Stimulated activated CD8-positive, alpha-beta memory T cell treated with anti-CD3 and anti-CD28 coated beads, Interleukin-7, amount 100 ng/mL, for 4 hours (primary cell): ENCODE measurements around the gene KRT75.
"Not testable (repeated sequence)": the region's sequence is repeated elsewhere in the genome, so short reads cannot be mapped to it uniquely, and the experiment has no call there.

Experiments used
- DNase-seq, 2 donors: peaks; one replicate each; pipeline ENCODE4 v3.0.0-alpha.2; 2020; ENCODE audit warnings: low read depth in 2 of 2

The KRT75 gene

DNA sequence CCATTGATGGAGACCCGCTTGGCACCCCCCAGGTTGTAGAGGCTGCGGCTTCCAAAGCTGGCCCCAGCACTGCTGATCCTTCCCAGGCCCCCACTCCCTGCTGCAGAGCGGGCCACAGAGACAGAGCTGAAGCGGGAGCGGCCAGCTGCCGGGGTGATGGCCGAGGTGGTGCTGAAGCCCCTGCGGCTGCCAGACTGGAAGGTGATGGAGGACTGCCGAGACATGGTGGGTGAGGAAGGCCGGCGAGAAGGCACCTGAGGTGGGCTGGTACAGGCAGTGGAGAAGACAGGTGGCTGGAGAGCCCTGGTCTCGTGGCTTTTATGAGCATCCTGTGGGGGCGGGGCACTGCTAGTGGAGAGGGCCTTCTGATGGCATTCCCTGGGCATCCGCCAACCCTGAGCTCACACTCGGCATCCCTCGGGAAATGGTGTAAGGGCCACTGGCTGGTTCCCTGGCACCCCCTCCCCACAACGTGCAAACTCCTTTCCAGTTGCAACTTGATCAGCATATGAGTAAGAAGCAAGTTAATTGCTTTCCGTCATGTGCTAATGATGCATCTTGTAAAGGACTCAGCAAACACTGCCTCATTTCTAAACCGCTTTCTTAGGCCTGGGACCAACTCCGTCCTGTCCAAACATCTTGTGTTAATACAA, at the start of gene KRT75:
TSS of gene KRT75 (minus strand) at position 291 of the 653 bp plus-strand sequence. CDS start at position 224, 67 bp downstream.
- DNase-seq, result no peak

DNA sequence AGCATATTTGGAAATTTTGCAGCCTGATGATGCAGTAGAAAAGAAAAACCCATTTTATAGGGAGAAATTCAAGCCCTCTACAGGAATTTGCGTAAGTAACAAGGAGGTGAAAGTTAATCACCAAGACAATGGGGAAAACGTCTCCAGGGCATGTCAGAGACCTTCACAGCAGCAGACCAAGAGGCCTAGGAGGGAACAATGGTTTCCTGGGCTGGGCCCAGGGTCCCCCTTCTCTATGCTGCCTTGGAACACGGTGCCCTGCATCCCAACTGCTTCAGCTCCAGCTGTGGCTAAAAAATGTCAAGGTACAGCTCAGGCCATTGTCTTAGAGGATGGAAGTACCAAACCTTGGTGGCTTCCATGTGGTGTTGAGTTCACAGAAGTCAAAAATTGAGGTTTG, 45.9 kb upstream of the KRT75 start:
- DNase-seq, result no peak

DNA sequence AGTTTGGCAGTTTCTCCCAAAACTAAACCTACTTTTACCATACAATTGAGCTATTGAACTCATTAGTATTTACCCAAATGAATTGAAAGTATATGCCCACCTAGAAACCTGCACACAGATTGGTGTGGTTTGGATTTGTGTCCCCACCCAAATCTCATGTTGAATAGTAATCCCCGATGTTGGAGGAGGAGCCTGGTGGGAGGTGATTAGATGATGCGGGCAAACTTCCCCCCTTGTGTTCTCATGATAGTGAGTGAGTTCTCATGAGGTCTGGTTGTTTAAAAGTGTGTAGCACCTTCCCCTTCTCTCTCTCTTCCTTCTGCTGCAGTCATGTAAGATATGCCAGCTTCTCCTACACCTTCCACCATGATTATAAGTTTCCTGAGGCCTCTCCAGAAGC, 43.5 kb upstream of the KRT75 start:
- DNase-seq, result no peak

DNA sequence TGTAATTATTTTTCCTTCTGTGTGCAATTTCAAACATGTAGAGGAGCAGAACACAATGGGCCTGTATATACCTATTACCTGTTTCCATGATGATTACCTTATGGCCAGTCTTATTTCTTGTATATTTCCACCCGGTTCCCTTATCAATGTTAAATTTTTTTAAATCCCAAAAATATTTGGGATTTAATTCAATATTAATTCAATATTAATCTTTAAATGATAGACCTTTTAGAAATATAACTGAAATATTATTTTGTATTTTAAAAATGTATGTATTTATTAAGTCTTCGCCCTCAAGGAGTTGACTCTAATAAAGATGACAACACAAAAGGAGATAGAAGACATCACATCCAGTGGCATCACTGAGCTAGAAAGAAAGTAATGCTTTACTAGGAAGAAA, 40.0 kb upstream of the KRT75 start:
- no peak for DNase-seq

DNA sequence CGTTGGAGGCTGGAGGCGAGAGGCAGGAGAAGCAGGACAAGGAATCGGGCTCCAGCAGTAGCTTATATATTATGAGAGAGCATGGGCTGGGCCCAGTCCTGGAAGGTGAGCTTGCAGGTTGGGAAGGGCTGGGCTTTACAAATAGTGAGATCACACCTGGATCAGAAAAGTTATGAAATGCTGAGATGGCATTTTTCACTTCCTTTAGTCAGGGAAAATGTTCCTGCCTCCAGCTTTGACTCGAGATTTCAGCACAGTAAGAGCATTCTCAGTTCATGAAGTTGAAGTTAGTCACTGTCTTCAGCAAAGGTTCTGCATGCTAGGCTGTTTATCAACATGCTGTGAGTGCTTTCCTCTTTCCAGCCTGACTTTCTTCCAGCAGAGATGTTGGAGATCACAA, 39.6 kb upstream of the KRT75 start, which contains the start of gene KRT6C:
TSS of gene KRT6C (minus strand) at position 38 of the 400 bp plus-strand sequence. CDS start 68 bp downstream, outside the sequence.
- no peak for DNase-seq

GRCh38 chr12:52469853-52470252, 35.7 kb upstream of the KRT75 start:
- no peak for DNase-seq

GRCh38 chr12:52464897-52465296, 30.7 kb upstream of the KRT75 start:
- DNase-seq, result no peak

DNA sequence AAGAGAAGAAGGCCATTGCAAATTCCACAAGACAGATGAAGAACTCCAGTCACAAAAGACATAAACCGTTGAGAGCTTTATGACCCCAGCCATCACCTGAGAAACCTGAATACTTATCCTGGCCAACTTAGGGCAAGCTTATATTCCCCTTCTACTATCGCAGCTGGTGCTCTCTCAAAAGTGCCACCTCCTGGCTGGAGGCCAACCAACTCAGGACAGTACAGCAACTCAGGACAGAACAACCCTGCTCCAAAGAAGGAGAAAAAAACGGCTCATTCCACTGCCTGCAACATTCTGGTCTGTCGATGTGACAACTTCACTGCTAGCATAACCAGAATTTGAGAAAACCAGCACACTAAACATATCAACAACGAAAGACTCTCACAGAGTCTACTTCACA, 27.5 kb upstream of the KRT75 start:
- no peak for DNase-seq

DNA sequence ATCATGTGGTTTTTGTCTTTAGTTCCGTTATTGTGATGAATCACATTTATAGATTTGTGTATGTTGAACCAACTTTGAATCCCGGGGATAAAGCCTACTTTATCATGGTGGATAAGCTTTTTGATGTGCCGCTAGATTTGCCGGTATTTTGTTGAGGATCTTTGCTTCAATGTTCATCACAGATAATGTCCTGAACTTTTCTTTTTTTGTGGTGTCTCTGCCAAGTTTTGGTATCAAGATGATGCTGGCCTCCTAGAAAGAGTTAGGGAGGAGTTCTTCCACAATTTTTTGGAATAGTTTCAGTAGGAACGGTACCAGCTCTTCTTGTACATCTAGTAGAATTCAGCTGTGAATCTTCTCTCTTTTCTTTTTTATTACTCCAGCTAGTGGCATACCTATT, 24.7 kb upstream of the KRT75 start:
- DNase-seq, result no peak

GRCh38 chr12:52455821-52456220, 21.6 kb upstream of the KRT75 start:
- no peak for DNase-seq

DNA sequence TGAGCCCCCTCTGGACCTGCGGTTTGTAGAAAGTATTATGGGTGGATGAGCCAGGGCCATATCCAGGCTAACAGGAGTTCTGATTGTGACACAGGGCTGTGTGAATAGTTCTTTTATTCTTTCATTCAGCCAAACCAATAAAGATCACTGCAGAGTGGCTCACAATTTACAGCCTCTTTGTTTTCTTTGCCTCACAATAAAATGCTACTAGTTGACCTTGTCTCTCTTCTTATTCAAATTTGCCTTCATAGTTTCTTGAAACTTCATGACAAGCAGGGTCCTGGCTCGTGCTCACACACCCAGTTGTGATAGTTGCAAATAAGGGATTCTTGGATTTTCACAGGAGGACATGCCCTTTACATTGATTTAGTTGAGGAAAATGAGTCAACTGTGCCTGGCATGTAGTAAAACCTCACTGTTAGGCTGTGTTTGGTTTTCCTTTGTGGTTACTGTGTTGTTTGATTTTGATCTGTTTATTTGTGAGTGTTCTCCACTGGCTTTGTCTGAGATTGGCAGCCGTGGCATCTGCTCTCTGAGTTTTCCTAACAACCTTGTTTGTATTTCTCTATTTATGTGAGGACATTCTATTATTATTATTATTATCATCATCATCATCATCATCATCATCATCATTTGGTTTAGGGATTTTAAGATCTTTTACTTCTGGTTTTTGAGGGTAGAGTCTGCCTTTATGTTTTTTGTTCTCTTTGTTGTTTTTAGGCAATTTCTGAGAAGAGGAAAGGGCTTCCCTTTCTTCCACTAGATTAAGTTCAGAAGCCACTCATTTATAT, 20.4 kb upstream of the KRT75 start:
- no peak for DNase-seq

- no peak for DNase-seq
Observed at GRCh38 chr12:52452101-52452500, 17.9 kb upstream of the KRT75 start, which contains the start of gene KRT6B. TSS of gene KRT6B (minus strand) at chr12:52452146. CDS start at chr12:52452078, 68 bp downstream.

GRCh38 chr12:52448228-52448627, 14.1 kb upstream of the KRT75 start:
- DNase-seq, result no peak

GRCh38 chr12:52447196-52447595, 13.0 kb upstream of the KRT75 start:
- not testable (repeated sequence) for DNase-seq

- no peak for DNase-seq
Observed at GRCh38 chr12:52446367-52447045, 12.3 kb upstream of the KRT75 start.

DNA sequence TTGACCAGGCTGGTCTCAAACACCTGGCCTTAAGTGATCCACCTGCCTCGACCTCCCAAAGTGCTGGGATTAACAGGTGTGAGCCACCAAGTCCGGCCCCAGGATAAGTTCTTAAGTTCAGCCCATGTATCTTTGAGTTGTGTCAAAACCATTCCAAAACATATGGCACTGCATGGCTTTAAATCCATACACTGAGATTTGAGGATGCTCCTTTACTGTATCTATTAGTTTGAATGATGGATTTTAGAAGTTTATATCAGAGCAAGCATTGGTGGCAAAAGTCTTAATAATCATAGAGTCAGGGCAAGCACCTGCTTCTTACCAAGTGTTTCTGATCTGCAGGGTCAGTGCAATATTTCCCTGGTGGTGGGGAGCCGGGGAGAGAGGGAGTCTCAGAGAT, 11.7 kb upstream of the KRT75 start:
- no peak for DNase-seq

- no peak for DNase-seq
Observed at GRCh38 chr12:52444647-52445595, 10.8 kb upstream of the KRT75 start.

DNA sequence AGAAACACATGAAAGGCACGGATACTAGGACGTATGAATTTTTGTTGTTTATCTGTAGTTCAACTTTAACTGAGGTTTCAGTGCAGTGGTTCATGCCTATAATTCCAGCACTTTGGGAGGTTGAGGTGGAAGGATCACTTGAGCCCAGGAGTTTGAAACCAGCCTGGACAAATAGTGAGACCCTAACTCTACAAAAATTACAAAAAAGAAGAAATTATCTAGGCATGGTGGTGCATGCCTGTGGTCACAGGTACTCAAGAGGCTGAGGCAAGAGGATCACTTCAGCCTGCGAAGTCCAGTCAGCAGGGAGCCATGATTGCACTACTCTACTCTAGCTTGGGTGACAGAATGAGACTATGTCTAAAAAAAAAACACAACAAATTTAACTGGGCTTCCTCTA, 9.8 kb upstream of the KRT75 start:
- no peak for DNase-seq

- DNase-seq, result no peak
Observed at GRCh38 chr12:52442600-52443061, 8.5 kb upstream of the KRT75 start.

GRCh38 chr12:52441320-52441911, 7.2 kb upstream of the KRT75 start:
- no peak for DNase-seq

DNA sequence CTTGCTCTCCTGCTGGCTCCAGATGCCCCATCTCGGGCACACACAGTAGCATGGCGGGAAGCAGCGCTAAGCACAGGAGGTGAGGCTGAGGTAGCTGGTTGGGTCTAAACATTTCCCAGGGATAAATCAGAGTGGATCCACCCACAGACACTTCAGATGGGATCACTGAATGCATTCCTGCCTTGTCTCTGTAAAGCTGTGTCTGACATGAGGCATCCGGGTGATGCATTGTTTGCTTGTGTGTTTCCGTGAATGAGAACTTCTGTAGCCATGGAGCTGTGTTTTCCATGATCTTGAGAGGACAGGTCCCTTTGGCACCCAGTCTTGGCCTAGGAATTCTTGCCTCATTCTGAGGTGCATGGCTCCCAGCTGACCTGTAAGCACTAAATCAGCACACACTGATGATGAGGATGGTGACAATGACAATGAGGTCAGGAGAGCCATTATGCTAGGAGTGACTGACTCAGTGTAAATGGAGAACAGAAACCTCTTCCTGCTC, 6.7 kb upstream of the KRT75 start:
- DNase-seq, result no peak
